Upper lobe of right lung (tissue), 1 donor: ENCODE results near the gene TSG101. TPM values are rescaled to one million over a fixed set of nuclear protein-coding genes. Genes with fewer than 3 reads are reported as not detected.

Experiments used
- ATAC-seq: fragments of 200-7000 bp; cut with Tn5 transposase; one replicate; pipeline ENCODE4 v1.9.1; 2020; ENCODE audit warnings: mild to moderate bottlenecking, moderate library complexity
- DNase-seq: peaks from one replicate; pipeline ENCODE4 v3.0.0-alpha.2; 2020
- H3K27ac ChIP-seq: fragments of 200-600 bp; one replicate; pipeline ENCODE4 v1.8.0; 2022
- H3K27me3 ChIP-seq: fragments of 200-600 bp; one replicate; pipeline ENCODE4 v1.8.0; 2022; ENCODE audit warnings: mild to moderate bottlenecking
- H3K36me3 ChIP-seq: fragments of 200-600 bp; one replicate; pipeline ENCODE4 v1.8.0; 2022
- H3K4me1 ChIP-seq: fragments of 200-600 bp; one replicate; pipeline ENCODE4 v1.8.0; 2022
- H3K4me3 ChIP-seq: fragments of 200-600 bp; one replicate; pipeline ENCODE4 v1.8.0; 2022; ENCODE audit warnings: mild to moderate bottlenecking
- H3K9me3 ChIP-seq: fragments of 200-600 bp; one replicate; pipeline ENCODE4 v1.8.0; 2022
- CTCF ChIP-seq: fragments of 200-600 bp; IDR thresholded peaks from one replicate; pipeline ENCODE4 v1.8.0; 2022; ENCODE audit warnings: antibody characterized with exemption
- intact Hi-C: fragments of 100-400 bp; cut with DNase I; formaldehyde crosslinking; loops from one replicate; pipeline ENCODE4 v1.11.0; 2022
- total RNA-seq: library from RNA; stranded (reverse); fragmentation: NEBNext Ultra II Directional; extraction: Animal tissue kit (Norgen Biotek cat#: 25700); gene quantifications from one replicate; pipeline ENCODE4 v1.2.1, GENCODE V29; 2021
- donor health status: DM: no; HTN: yes; CAD: no; lungs with severe emphysema.

Gene TSG101
- total RNA-seq, 1 donor from 2014 or later, result 46.6 TPM

DNA sequence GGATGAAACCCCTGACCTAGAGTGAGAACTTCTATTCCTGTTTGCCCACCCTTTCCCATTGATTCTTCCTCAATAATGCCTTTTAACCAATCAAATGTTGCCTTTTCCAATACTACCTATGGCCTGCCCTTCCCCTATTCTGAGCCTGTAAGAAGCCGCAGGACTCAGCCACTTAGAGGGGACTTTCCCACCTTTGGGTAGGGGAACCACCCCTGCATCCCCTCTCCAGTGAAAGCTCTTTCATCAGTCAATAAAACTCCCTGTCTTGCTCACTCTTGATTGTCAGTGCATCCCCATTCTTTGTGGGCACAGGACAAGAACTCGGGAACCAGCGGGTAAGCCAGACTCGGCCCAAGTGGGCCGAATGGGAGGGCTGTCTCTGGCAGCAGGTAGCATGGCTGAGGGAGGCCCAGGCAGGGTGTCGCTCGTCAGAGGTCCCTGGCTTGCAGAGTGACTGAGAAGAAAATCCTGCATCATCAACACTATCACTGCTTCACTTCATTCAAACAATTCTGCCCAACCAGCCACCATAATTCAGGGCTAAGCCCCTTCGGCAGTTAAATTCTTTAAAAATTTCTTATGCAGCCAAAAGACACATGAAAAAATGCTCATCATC lies 40.7 kb downstream of the TSG101 start:
- Histone ChIP-seq H3K36me3 (peaks cover 66% of the 10 kb centered on the region), H3K4me3 (no peak overlapping the region), H3K4me1 (peaks cover 6% of the 10 kb centered on the region), H3K27me3 (no peaks in the 10 kb centered on the region), H3K27ac (no peak overlapping the region), H3K9me3 (no peaks in the 10 kb centered on the region)
- intact Hi-C loops, result no loop called here
- ATAC-seq (no peak), DNase-seq (no peak)
- TF ChIP-seq CTCF, result no peak

DNA sequence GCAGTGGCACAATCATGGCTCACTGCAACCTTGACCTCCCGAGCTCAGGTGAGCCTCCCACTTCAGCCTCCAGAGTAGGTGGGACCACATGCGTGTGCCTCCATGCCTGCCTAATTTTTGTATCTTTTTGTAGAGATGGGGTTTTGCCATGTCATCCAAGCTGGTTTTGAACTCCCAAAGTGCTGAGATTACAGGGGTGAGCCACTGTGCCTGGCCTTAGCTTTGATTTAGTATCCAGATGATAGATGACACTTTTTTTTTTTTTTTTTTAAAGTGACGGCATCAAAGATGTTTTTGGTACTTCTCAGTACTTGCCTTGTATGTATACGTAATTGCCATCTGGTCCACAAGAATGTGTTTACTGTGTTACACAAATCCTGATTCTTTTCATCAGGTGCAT lies 47.7 kb downstream of the TSG101 start:
- no peak for DNase-seq

GRCh38 chr11:18472587-18472986 lies 54.2 kb downstream of the TSG101 start:
- intact Hi-C loops, result no loop called here
- DNase-seq, result no peak
- Histone ChIP-seq H3K4me1 (peaks cover 13% of the 10 kb centered on the region), H3K9me3 (no peaks in the 10 kb centered on the region), H3K36me3 (peaks cover 25% of the 10 kb centered on the region), H3K4me3 (no peak overlapping the region), H3K27me3 (no peaks in the 10 kb centered on the region), H3K27ac (no peak overlapping the region)
- TF ChIP-seq CTCF, result no peak
- no peak for ATAC-seq

More for the DNA sequence above, 47.7 kb downstream of the TSG101 start:
- intact Hi-C loops, result no loop called here
- H3K36me3 ChIP-seq, result peaks cover 89% of the 10 kb centered on the region
- no peak for ATAC-seq
- H3K27me3 ChIP-seq, result no peaks in the 10 kb centered on the region
- no peak overlapping the region for H3K27ac ChIP-seq
- TF ChIP-seq CTCF, result no peak
- no peaks in the 10 kb centered on the region for H3K9me3 ChIP-seq
- H3K4me3 ChIP-seq, result no peak overlapping the region
- no peaks in the 10 kb centered on the region for H3K4me1 ChIP-seq

DNA sequence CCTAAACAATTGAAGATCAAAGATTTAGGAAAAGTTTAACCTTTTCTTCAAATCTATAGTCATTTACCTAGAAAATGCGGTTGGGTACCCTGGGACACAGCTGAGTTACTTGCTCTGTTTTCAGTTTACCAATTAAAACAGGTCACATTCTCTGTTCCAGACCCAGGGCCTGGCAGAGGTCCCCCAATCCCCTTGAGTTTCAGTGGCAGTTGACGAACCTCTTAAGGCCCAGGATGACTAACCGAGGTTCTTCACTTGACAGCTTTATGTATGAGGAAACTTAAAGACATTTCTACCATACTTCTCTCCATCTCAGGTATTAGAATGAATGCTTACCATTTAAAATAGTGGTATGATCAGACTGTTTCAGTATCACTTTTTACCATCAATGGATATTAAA lies 54.7 kb downstream of the TSG101 start:
- intact Hi-C loops, result no loop called here
- H3K27ac ChIP-seq, result no peak overlapping the region
- no peak for ATAC-seq
- TF ChIP-seq CTCF, result no peak
- peaks cover 20% of the 10 kb centered on the region for H3K36me3 ChIP-seq
- peaks cover 13% of the 10 kb centered on the region for H3K4me1 ChIP-seq
- DNase-seq, result no peak
- no peak overlapping the region for H3K4me3 ChIP-seq
- no peaks in the 10 kb centered on the region for H3K9me3 ChIP-seq
- H3K27me3 ChIP-seq, result no peaks in the 10 kb centered on the region

- Histone ChIP-seq H3K4me1 (peaks cover 13% of the 10 kb centered on the region), H3K9me3 (no peaks in the 10 kb centered on the region), H3K27ac (no peak overlapping the region), H3K27me3 (no peaks in the 10 kb centered on the region), H3K36me3 (no peaks in the 10 kb centered on the region), H3K4me3 (no peak overlapping the region)
- DNase-seq (no peak), ATAC-seq (no peak)
- no peak for TF ChIP-seq CTCF
- intact Hi-C loops, result no loop called here
Measured at GRCh38 chr11:18468961-18469360, 57.8 kb downstream of the TSG101 start.

GRCh38 chr11:18468059-18468458 lies 58.7 kb downstream of the TSG101 start:
- no peak for DNase-seq
- no peaks in the 10 kb centered on the region for H3K36me3 ChIP-seq
- no peak for ATAC-seq
- no peak for TF ChIP-seq CTCF
- H3K27ac ChIP-seq, result no peak overlapping the region
- H3K27me3 ChIP-seq, result no peaks in the 10 kb centered on the region
- peaks cover 13% of the 10 kb centered on the region for H3K4me1 ChIP-seq
- intact Hi-C loops, result no loop called here
- H3K9me3 ChIP-seq, result no peaks in the 10 kb centered on the region
- H3K4me3 ChIP-seq, result no peak overlapping the region
